ENCODE data around the gene SH3PXD2A.

The SH3PXD2A gene

GRCh38 chr10:103572347-103573204, 282.8 kb downstream of the SH3PXD2A start:
- DNase-seq: no peak

GRCh38 chr10:103571656-103571975, 283.8 kb downstream of the SH3PXD2A start:
- no peak for DNase-seq

DNA sequence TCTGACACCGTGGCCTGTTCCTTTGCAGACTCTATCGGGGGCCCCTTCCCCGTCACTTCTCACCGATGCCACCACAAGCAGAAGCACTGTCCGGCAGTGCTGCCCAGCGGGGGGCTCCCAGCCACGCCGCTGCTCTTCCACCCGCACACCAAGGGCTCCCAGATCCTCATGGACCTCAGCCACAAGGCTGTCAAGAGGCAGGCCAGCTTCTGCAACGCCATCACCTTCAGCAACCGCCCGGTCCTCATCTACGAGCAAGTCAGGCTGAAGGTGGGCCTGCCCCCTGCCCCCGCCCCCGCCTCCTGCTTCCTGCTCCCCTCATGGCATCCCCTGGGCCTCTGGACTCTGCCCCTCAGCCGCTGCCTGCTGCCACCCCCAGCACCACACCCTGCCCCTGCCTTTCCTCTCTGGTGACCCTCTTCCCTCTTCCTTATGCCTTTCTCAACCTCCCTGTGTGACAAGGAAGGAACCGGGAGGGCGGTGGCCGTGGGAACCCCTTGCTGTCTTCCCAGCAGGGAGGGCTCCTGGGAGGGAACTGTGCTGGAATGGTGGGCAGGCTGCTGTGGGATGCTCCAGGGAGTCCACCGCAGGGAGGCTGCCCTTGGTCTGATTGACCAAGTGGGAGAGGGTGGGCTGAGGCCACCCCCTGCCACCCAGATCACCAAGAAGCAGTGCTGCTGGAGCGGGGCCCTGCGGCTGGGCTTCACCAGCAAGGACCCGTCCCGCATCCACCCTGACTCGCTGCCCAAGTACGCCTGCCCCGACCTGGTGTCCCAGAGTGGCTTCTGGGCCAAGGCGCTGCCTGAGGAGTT, 284.3 kb downstream of the SH3PXD2A start:
- no peak for DNase-seq

- DNase-seq: no peak
Measured at GRCh38 chr10:103569896-103570295, 285.5 kb downstream of the SH3PXD2A start.

DNA sequence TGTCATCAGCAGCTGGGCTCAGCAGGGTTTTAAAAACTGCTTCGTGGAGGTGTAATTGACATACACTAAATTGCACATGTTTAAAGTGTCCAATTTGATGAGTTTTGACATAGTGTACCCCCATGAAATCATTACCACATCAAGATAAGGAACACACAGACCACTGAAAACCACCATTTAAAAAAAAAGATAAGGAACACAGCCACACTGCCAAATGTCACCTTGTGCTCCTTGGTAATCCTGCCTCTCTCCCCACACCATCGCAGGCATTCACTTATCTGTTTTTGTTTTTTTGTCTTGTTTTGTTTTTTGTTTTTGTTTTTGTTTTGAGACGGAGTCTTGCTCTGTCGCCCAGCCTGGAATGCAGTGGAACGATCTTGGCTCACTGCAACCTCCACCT, 286.9 kb downstream of the SH3PXD2A start:
- DNase-seq: no peak

DNA sequence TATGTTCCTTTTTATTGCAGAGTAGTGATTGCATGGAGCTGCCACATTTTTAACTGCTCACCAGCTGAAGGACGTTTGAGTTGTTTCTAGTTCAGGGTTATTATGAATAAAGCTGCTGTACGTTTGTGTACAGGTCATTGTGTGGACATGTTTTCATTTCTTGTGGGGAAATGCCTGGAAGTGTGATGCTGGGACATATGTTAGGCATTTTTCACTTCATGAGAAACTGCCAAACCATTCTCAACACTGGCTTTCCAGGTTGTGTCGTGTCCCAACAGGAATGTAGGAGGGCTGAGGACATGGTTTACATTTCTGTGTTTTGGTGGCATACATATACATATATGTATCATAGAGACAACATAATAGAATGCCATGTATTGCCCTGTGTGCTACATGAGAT, 288.8 kb downstream of the SH3PXD2A start:
- no peak for DNase-seq

DNA sequence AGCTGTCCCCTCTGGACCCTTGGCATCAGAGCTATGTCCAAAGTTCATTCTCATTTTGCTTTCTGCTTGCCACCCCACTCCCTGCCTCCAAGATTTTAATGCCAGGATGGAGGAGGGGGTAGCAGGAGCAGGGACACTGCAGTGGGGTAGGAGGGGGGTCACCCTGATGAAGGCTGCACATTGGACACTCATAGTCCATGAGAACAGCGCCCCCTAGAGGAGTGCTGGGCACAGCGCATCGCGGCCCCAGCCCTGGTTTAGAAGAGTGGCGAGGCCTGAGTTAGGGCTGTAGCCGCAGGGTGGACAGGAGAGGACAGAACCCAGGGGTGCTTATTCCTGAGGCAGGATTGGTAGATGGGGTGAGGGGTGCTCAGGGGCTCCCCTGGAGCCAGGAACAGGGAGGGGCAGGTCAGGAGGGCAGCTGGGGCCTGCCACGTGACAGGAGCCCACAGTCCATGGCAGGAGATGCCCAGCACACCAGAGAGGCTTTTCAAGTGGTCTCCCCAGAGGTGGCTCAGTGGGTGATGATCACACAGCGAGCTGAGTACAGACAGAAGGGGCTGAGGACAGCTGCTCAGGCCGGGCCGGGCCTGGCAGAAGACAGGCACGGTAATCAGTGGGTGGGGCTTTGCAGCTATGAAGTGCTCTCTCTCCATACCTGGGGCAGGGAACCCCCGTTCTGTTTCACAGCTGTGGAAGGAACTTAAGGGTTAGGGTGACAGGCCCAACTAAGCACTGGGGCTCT, 290.4 kb downstream of the SH3PXD2A start:
- DNase-seq: no peak

DNA sequence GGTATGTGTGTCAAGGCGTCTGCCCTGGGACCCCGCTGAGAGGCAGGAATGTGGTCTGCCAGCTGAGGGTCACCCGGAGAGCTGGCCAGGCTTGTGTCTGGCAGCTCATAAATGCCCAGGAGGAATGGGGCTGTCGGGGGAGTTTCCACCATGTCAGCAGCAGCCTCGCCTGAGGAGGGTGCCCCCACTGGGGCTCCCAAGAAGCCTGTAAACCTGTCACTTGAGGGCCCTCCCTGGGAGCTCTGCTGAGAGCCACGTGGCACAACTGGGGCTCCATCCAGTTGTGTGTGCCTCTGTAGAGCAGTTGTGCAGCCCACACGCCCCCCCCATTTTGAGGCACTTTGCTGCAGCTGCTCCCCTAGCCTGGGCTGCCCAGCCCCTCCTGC, 291.3 kb downstream of the SH3PXD2A start:
- DNase-seq: no peak

DNA sequence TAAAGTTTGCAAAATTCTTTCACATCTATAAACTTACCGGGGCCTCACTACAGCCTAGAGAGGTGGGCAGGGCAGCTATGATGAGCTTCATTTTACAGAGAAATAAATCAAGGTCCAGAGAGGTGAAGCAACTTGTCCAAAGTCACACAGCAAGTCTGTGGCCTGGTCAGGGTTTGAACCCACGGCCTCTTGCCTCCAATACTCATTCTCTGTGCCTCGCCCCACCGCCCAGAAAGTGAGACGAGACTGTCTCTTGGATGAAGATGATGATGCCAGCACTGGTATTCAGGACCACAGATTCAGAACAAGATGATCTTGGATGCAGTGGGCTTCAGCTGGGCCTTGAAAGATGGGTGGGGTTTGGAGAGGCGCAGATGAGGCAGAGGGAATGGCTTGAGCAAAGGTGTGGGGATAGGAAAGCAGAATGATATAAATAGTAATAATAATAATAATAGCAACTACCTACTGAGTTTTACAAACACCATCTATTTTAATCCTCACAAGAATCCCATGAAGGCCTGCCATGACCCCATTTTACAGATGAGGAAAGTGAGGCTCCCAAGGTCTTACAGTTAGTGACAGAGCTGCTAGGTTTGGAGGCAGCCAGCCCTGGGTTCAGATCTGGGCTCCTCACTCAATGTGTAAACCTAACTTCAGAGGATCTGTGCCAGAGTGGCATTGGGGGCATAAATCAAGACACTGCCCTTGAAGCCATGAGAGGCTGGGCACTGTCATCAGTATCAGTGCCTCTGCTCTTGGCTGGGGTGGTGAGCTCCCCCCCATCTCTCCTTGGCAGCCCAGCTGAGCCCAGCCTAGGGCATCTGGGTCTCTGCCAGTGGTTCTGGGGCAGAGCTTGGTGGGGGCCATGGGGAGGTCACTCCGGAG, 291.9 kb downstream of the SH3PXD2A start:
- no peak for DNase-seq

GRCh38 chr10:103562383-103562782, 293.0 kb downstream of the SH3PXD2A start:
- DNase-seq: no peak

- no peak for DNase-seq
Measured at GRCh38 chr10:103560886-103561285, 294.5 kb downstream of the SH3PXD2A start.

DNA sequence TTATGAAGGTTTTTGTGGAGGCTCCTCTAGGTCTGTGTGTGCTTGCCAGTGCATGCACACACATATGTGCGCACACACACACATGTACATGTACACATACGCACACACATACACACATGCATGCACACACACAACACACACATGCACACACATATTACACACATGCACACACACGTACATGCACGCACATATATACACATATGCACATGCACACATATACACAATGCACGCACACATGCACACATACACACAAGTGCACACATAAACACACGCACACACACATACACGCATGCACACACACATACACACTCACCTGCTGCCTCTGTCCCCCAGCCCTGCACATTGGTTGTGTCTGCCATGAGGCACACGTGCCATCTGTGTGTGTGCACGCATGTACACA, 295.6 kb downstream of the SH3PXD2A start:
- no peak for DNase-seq

- DNase-seq: no peak
Measured at GRCh38 chr10:103558911-103559310, 296.5 kb downstream of the SH3PXD2A start.

DNA sequence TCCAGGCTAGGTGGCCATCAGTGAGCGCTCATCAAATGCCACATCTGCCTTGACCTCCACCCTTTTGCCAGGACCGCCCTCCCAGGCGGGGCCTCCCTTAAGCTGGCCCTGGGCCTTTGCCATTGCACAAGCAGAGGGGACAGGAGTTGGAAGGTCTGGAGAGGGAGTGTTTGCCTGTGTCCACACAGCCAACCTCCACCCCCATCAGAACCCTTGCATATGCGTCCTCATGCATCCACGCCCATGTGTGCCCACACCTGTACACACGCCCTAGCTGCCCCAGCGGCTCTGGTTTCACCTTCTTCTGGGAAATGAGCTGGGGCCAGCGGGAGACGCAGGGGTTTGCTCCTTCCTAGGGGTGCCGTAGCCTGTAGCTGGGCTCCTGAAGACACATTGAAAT, 297.9 kb downstream of the SH3PXD2A start:
- no peak for DNase-seq

DNA sequence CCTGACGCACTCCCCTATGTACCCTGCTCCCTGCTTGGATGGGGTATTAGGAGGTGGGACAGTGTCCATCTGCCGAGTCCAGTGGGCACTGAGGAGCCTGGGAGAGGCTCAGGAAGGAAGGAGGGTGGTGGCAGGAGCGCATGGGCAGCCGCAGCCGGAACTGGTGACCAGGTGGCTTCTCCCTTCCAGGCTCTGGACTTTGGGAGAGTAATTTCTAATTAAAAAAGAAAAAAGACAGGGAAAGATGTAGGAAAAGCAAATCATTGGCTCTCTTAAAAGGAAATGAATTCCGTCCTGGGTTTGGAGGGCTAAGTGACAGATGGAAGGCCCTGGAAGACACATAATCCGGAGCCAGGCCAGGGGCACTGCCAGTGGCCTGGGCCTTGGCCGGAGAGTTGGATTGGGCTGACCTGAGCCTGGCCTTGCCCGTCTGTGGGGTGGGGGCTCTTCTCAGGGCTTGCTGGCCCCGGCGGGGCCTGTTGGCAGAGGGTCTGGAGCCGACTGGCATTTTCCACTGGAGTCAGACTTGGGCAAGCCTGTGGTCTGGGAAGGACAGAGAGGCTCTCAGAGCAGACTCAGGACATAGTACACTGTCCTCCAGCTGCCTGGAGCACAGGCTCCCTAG, 298.9 kb downstream of the SH3PXD2A start:
- no peak for DNase-seq

DNA sequence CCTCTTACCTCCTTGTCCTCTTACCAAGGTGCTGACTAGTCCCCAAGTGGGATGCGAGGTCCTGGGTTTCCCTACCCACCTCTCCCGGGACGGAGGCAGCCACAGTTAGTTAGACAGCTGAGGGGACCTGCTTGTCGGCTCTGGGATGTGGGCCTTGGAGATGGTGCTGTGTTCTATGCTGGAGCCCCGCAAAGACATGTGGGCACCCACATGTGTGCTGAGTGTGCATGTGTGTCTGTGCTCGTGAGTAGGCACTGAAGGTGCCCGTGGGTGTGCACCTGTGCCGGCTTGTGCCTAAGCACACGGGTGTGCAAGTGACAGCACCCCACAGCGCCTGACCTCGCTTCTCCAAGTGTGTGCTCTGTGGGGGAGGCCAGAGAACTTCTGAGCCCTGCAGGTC, 299.7 kb downstream of the SH3PXD2A start:
- DNase-seq: no peak

GRCh38 chr10:103555325-103555649, 300.1 kb downstream of the SH3PXD2A start:
- no peak for DNase-seq

DNA sequence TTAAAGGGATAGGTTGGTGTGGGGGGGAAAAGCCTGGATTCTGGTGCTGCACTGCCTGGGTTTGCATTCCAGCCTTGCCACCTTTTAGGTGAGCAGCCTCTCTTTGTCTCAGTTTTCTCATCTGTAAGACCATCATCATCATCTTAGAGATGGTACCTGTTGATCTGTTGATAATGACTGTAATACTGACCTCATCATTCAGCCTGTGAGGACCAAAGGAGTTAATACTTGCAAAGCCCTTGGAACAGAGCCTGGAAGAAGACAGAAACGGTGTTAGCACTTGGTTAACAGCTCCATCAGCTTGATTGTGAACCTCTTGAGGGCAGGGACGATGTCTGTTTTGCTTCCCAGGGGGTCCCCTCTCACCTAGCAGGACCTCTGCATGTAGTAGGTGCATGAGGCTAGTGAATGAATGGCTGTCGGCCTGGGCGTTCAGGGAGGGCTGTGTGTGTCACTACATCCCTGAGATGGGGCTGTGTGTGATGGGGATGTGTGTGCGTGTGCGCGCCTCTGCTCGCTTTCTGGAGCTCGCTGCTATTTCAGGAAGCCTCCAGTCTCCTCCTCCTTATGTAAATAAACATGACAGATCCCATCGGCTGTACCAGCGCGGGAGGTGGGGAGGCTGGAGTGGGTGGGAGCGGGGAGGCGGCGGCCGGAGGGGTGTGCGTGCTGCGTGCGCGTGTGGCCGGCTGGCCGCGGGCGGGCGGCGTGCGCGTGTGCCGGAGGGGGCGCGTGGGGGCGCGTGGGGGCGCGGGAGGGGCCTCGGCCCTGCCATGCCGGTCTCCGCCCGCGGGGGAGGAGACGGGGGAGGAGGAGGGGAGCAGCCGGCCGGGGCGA, 300.7 kb downstream of the SH3PXD2A start:
- DNase-seq: no peak

DNA sequence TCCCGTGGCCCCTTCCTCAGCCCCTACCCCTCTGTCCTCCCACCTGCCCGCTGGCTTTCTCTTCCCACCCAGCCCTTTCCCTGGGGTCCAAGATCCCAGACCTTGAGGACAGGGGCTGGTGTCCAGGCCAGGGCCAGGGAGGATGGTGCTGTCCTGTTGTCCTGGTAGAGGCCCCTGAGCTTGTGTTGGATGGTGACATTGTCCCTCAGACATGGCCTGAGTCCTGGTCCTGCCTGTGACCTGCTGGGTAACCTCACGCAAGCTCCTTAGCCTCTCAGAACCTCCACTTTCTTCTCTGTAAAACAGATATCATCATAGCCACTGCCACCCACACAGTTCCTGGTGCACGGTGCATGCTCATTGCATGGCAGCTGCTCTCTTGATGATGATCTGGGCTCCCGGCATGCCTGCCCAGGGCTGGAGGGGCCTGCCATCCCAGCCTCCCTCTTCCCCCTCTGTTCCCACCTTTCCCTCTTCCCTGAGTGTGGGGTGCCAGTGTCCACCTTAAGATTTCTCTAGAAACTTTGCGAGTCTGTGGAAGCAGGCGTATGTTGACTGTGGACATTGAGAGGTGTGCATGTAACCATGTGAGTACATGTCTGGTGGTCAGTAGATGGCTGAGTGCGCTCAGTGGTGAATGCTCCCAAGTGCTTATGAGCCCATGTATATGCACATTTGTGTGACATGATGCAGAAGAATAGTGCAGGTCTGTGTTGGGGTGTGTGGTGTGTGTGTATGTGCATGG, 301.5 kb downstream of the SH3PXD2A start:
- no peak for DNase-seq
